Spinal cord (tissue), 10 donors: ENCODE measurements around the gene KIF3A. TPM values are rescaled to one million over a fixed set of nuclear protein-coding genes. Genes with fewer than 3 reads are reported as not detected.

Experiments used
- DNase-seq, 6 donors: peaks; one replicate each; pipeline versions ENCODE4 v3.0.0 to v3.0.0-alpha.2; 2013 to 2015; ENCODE audit warnings: low spot score in 6 of 6, low read depth in 4 of 6
- H3K27ac ChIP-seq: one replicate; pipeline ENCODE4 v1.5.1; 2013; ENCODE audit warnings: low read depth, low read length, control low read depth
- H3K27me3 ChIP-seq: one replicate; pipeline ENCODE4 v1.6.1; 2013; ENCODE audit warnings: low read length; ENCODE audit not compliant: control insufficient read depth, insufficient read depth
- H3K36me3 ChIP-seq: one replicate; pipeline ENCODE4 v1.6.1; 2013; ENCODE audit warnings: low read length; ENCODE audit not compliant: control insufficient read depth, insufficient read depth
- H3K4me1 ChIP-seq: one replicate; pipeline ENCODE4 v1.6.1; 2013; ENCODE audit warnings: low read length; ENCODE audit not compliant: control insufficient read depth, insufficient read depth
- H3K4me3 ChIP-seq: one replicate; pipeline ENCODE4 v1.5.1; 2013; ENCODE audit warnings: low read depth, low read length, control low read depth
- H3K9me3 ChIP-seq: one replicate; pipeline ENCODE4 v1.6.1; 2013; ENCODE audit warnings: low read length; ENCODE audit not compliant: control insufficient read depth, insufficient read depth
- WGBS: methylation state at CpG from one replicate; pipeline ENCODE4 v1.1.5; 2013; ENCODE audit warnings: missing lambda C conversion rate; ENCODE audit not compliant: insufficient coverage; 5-methylcytosine and 5-hydroxymethylcytosine counted together
- polyA plus RNA-seq, 2 donors: library from polyadenylated mRNA; unstranded; fragments of 120-200 nt; gene quantifications; one replicate each; pipeline ENCODE4 v1.2.1, GENCODE V29; 2013; ENCODE audit not compliant: insufficient read length in 2 of 2
- total RNA-seq, 2 donors: library from RNA; depleted of rRNA in 1 of 2; stranded (reverse); fragments of 120-200 nt in 1 of 2; fragments of >200 nt in 1 of 2; gene quantifications; one replicate each; pipeline versions ENCODE4 v1.2.3 to v1.2.4, GENCODE V29; 2013 to 2014
- donor health status: healthy.

KIF3A gene
- total and polyA plus RNA-seq, 4 donors: 42.3 to 97.6 (median 86.6) TPM

GRCh38 chr5:132674671-132675506, 62.5 kb downstream of the KIF3A start:
- Histone ChIP-seq H3K4me3 (no peak overlapping the region), H3K9me3 (no peaks in the 10 kb centered on the region), H3K27ac (no peak overlapping the region), H3K36me3 (no peaks in the 10 kb centered on the region), H3K27me3 (no peaks in the 10 kb centered on the region), H3K4me1 (no peaks in the 10 kb centered on the region)
- WGBS: 75% methylated on average over 7 of the region's 13 CpGs
- DNase-seq: no peak

DNA sequence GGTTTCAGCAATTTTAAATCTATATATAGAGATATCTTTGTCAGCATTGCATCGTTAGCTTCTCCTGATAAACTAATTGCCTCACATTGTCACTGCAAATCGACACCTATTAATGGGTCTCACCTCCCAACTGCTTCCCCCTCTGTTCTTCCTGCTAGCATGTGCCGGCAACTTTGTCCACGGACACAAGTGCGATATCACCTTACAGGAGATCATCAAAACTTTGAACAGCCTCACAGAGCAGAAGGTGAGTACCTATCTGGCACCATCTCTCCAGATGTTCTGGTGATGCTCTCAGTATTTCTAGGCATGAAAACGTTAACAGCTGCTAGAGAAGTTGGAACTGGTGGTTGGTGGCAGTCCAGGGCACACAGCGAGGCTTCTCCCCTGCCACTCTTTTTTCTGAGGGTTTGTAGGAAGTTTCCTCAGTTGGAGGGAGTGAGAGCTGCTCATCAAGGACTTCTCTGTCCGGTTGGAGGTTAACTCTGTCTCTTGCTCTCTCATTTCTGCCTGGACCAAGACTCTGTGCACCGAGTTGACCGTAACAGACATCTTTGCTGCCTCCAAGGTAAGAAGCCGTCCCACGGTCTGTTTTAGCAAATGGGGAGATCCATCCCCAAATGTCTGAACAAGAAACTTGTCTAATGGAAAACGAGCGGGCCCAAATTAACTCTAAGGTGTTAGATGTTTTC, 63.3 kb downstream of the KIF3A start, which contains the start of gene IL4:
Gene IL4, plus strand, starts transcription at position 51 of the 692 bp plus-strand sequence. Its CDS starts 62 bp downstream, at position 113.
- Histone ChIP-seq H3K36me3 (no peaks in the 10 kb centered on the region), H3K4me3 (no peak within 1 kb of the TSS), H3K27me3 (no peaks in the 10 kb centered on the region), H3K9me3 (no peaks in the 10 kb centered on the region), H3K4me1 (no peaks in the 10 kb centered on the region), H3K27ac (no peak within 1 kb of the TSS)
- 90% methylated on average over 14 of the region's 14 CpGs for WGBS
- DNase-seq: no peak

DNA sequence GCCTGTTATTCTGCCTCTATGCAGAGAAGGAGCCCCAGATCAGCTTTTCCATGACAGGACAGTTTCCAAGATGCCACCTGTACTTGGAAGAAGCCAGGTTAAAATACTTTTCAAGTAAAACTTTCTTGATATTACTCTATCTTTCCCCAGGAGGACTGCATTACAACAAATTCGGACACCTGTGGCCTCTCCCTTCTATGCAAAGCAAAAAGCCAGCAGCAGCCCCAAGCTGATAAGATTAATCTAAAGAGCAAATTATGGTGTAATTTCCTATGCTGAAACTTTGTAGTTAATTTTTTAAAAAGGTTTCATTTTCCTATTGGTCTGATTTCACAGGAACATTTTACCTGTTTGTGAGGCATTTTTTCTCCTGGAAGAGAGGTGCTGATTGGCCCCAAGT, 63.9 kb downstream of the KIF3A start:
- Histone ChIP-seq H3K36me3 (no peaks in the 10 kb centered on the region), H3K27ac (no peak overlapping the region), H3K27me3 (no peaks in the 10 kb centered on the region), H3K9me3 (no peaks in the 10 kb centered on the region), H3K4me1 (no peaks in the 10 kb centered on the region), H3K4me3 (no peak overlapping the region)
- DNase-seq: no peak
- WGBS: no CpG with 5 or more reads among the region's 1 CpG

DNA sequence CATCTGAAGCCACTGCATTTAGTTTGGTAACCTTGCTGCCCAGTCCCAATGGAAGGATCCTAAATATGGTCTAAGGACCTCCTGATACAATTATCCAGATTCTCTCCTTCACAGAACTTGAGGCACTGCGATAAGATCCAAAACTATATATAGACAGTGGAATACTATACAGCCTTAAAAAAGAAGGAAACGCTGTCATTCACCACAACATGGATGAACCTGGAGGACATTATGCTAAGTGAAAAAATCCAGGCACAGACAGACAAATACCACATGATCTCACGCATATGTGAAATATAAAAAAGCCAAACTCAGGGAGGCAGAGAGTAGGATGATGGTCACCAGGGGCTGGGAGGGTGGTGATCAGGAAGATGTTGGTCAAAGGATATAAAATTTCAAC, 66.3 kb downstream of the KIF3A start:
- no peak for DNase-seq
- H3K4me1 ChIP-seq: peaks cover 5% of the 10 kb centered on the region
- no peaks in the 10 kb centered on the region for H3K36me3 ChIP-seq
- H3K4me3 ChIP-seq: no peak overlapping the region
- no CpG with 5 or more reads among the region's 3 CpGs for WGBS
- no peak overlapping the region for H3K27ac ChIP-seq
- no peaks in the 10 kb centered on the region for H3K9me3 ChIP-seq
- no peaks in the 10 kb centered on the region for H3K27me3 ChIP-seq

- H3K36me3 ChIP-seq: no peaks in the 10 kb centered on the region
- peaks cover 5% of the 10 kb centered on the region for H3K4me1 ChIP-seq
- DNase-seq: no peak
- no peak overlapping the region for H3K4me3 ChIP-seq
- 85% methylated on average over 13 of the region's 16 CpGs for WGBS
- H3K9me3 ChIP-seq: no peaks in the 10 kb centered on the region
- H3K27me3 ChIP-seq: no peaks in the 10 kb centered on the region
- no peak overlapping the region for H3K27ac ChIP-seq
These were observed 67.1 kb downstream of the KIF3A start for GRCh38 chr5:132669966-132670882.

GRCh38 chr5:132669455-132669820, 67.9 kb downstream of the KIF3A start:
- no peaks in the 10 kb centered on the region for H3K36me3 ChIP-seq
- WGBS: 87% methylated on average over 5 of the region's 7 CpGs

DNA sequence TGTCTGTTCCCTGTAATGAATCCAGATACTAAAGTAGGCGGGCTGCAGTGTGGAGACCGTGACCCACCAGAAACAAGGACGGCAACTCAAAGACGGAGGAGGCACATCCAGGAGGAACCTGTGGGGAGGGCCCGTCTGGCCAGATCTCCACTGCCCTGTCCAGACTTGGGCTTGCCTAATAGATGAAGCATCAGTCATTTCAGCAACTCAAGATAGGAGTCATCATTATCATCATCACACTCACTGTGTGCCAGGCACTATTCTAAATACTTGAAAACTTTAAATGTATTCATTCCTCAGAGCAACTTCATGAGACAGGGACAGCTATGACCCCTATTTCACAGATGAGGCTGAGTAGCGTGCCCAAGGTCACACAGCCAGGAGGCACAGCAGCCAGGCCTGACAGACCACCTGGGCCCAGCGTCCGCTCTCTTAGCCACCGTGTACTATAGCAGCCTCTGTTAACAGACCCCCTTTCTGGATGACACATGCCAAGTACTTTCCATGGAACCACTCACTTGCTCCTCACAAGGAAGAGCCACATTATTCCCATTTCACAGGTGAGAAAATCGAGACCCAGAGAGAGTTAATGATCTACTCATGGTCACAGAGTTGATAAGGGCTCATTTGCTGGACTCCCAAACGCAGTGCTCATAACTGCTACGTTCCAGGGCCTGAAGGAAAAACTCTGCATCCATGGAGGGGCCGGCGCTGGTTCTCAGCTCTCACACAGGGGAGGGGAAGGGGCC, 68.5 kb downstream of the KIF3A start:
- H3K27ac ChIP-seq: no peak overlapping the region
- no peak for DNase-seq
- no peaks in the 10 kb centered on the region for H3K9me3 ChIP-seq
- H3K27me3 ChIP-seq: no peaks in the 10 kb centered on the region
- no peak overlapping the region for H3K4me3 ChIP-seq
- H3K4me1 ChIP-seq: peaks cover 9% of the 10 kb centered on the region
- no peaks in the 10 kb centered on the region for H3K36me3 ChIP-seq
- WGBS: 90% methylated on average over 14 of the region's 14 CpGs

More at GRCh38 chr5:132669455-132669820, 67.9 kb downstream of the KIF3A start:
- no peak overlapping the region for H3K27ac ChIP-seq
- H3K9me3 ChIP-seq: no peaks in the 10 kb centered on the region
- no peaks in the 10 kb centered on the region for H3K27me3 ChIP-seq
- peaks cover 5% of the 10 kb centered on the region for H3K4me1 ChIP-seq
- H3K4me3 ChIP-seq: no peak overlapping the region
- no peak for DNase-seq

DNA sequence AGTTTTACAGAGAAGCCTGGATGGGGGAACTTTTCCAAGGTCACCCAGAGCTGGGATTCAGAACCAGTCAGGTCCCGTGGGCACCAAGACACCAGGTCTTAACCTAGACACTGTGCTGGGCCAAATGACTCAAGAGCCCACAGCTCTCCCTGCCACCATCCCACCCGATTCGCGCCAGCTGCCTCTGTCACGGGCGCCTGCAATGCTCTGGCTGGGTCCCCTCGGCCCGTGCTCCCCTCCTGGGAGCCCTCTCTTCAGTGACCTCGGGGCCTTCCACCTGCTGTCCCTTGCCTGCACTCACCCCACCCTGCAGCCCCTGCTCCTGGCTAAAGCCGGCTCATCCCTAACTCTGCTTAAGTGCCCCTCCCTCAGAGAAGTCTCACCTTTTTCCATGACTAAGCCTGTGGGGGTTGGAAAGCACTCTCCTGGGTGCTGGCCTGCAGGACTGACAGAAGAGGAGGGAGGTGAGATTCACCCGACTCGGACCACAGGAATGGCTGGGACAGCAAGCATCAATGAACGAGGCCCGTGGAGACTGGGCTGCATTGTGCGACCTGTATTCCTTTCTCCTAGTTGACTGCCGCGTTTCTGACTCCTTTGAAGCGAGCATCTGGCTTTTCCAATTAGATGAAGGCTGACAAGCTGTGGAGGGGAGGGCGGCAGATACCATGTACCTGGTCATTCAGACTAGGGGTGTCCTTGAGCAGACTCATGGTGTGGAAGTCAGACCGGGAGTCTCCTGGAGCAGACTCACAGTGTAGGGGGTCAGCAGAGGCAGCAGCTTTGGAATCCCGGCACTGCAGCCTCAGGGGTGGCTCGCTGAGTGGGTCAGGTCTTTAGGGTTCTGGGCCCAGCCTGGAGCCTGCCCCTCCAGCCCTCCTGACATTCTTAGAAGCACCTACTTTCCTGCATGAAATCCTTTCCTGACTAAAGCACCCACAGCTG, 69.3 kb downstream of the KIF3A start:
- Histone ChIP-seq H3K36me3 (no peaks in the 10 kb centered on the region), H3K9me3 (no peaks in the 10 kb centered on the region), H3K27ac (no peak overlapping the region), H3K4me1 (peaks cover 12% of the 10 kb centered on the region), H3K27me3 (no peaks in the 10 kb centered on the region), H3K4me3 (no peak overlapping the region)
- DNase-seq: no peak
- WGBS: 67% methylated on average over 22 of the region's 22 CpGs
